Measurements from ENCODE around the gene DNAAF1.

Gene DNAAF1

DNA sequence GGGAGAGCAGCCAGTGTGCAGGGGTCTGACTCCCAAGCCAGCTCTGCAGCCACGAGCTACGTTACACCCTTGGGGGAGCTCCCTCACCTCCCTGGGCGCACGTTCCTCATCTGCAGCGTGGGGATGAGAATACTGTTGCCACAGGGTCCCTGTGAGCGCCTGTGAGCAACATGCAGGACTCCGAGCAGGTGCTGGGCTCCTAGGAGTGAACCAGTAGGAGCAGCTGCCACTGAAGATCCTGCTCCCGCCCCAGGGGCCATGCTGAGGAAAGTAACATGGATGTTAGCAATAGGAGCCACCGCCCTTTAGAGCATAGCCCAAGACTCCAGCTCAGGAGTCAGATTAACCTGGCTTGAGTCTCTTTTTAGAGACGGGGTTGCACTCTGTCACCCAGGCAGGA, 15.9 kb downstream of the DNAAF1 start:
- DNase-seq, result no peak

DNA sequence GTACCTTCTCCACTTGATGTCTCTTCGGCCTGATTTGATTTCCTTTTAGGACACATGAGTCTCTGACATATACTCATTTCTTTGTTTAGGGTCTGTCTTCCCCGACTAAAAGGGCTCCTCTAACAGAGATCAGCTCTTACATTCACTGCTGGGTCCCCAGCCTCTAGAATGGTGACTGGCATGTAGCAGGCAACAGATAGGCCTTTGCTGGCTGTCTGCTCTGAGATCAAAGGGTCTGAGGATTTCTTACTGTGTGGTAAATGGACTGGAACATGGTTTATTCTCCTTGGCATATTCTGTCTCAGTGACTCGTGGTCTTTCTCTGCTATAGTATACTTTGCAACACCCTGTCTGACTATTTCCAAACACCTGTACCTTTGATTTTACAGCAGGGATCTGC, 16.7 kb downstream of the DNAAF1 start:
- no peak for DNase-seq

GRCh38 chr16:84165746-84166145, 20.6 kb downstream of the DNAAF1 start:
- DNase-seq, result no peak

DNA sequence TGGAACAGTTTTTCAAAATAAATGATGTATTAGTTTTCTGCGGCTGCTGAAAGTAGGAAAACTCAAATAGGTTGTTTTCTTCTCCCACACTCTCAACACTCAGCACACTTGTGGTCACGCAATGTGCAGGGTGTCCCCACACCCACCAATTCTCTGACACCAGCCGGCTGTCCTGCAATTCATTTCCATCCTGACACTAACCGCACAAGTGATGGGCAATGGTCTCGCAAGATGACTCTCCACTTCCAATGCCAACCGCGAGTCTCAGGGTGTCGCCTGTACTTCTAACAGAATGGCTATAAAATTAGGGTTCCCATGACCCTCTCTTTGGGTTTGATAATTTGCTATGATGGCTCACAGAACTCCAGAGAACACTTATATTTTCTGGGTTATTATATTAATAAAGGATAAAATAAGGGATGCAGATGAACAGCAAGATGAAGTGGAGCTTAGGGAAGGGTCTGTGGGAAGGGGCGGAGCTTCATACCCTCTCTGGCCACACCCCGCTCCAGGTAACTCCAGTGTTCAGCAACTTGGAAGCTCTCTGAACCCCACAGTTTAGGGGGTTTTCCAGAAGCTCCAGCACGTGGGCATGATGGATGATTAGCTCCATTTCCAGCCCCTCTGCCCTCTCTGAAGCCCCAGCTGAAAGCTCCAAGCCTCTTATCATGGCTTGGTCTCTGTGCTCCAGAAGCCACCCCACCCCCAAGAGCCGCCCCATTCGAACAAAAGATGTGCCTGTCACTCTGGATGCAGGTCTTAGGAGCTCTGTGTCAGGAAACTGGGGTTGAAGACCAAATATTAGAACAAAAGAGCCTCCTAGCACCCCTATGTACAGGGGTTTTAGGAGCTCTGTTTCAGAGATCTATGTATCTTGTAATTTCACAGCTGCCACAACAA, 21.9 kb downstream of the DNAAF1 start:
- no peak for DNase-seq

- no peak for DNase-seq
These were observed 24.7 kb downstream of the DNAAF1 start for GRCh38 chr16:84169765-84170310.

- DNase-seq, result no peak
These were observed 29.3 kb downstream of the DNAAF1 start for GRCh38 chr16:84174396-84174795.

DNA sequence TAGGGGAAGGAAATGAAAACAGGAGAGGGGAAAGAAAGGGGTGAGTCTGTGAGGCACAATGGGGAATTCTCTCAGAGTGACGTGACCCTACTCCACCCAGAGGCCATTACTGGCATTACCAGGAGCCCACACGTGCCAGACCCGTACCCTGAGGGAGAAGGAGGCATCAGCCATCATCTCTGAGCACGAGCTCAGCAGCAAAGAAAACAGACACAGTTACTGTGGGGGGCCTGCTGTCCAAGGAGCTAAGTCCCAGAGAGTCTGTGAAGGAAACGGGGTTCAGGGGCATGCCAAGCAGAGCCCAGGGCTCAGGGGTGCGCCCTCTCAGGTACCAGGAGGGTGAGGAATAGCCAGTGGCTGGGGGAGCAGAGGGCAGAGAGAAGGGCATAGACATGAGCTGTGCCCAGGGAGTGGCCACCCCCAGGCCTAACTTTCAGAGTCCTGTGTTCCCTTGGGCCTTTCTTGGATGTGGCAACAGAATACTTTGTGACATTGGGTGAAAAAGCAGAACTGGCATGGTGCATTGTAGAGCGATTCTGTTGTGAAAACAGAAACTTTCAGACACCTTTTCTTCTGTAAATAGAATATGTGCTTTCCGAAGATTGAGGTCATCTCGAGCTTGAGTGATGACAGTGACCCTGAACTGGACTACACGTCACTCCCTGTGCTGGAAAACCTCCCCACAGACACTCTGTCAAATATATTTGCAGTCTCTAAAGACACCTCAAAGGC, 30.4 kb downstream of the DNAAF1 start:
- peak; percentile 93 to 99 (median 98) for DNase-seq

DNA sequence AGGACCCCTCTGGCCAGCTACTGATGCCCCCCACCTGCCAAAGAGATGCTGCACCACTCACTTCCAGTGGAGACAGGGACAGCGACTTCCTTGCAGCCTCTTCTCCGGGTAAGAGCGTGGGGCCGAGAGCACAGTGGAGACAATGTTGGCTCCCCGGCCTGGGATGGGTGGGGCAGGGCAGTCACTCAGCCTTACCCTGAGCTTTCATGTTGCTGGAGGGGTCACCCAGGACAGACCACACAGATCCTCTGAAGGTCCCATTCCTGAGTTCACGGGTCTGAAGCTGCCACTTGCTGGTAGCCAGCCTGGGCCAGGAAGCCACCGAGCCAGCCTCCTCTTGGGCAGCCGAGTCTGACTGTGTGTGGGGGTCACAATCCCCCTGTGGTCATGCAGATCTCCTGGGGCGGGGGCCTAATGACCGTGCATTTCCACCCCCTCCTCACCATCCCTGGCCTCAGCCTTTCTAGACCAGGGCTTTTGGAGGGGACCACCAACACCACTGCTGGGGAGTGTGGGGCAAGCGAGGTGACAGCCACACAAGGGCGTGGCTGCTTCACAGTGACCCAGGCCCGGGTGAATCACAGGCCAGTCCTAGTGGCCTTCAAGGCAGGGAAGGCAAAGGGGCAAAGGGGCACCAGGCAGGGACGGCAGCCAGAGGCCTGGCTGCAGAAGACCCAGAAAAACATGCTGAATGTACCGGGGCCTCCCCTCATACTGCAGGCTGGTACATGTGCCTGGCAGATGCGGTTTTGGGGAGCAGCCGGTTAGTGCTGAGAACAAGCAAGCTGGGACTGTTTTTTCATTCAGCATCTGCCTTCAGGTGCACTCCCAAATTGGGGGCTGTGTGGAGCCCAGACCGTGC, 31.3 kb downstream of the DNAAF1 start:
- DNase-seq, result peak in 2 of 3 donors; percentile 31 to 47

DNA sequence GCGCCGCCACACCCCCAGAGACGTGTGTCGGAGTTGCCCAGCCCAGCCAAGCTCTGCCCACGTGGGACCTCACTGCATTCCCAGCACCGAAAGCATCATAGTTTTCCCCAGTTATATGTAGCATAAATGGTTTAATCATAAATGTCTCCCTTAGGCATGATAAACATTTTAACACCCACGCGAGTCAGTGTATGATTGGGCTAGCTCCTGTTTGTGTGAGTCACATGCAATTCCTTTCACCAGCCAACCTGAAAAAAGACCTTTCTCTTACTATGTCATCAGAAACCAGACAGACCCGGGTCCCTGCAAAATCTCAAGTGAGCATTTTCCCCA, 32.6 kb downstream of the DNAAF1 start:
- DNase-seq, result peak; percentile 56 to 74 (median 73)

DNA sequence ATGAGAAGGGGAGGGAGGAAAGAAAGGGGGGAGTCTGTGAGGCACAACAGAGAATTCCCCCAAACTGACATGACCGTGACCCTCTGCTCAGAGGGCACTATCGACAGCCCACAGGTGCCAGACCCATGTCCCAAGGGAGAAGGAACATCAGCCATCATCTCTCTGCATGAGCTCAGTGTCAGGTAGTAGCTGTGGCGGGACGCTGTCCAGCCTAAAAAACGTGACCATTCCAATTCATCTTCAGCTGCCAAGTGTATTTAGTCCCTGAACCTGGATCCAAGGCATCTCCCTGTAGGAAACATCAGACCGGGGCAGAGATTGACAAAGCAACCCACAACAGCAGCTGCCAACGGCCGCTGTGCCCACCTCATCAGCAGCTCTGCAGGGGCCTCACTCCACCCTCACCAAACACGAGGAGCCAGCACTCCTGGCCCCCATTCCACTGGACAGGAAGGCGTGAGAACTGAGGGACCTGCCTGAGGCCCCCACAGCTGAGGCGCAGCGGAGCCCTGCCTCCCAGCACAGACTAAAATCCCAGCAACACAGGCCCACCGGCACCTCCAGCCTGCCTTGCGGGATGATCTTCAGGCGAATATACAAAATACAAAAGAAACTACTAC, 33.1 kb downstream of the DNAAF1 start:
- no peak for DNase-seq

GRCh38 chr16:84178892-84179611, 33.9 kb downstream of the DNAAF1 start:
- DNase-seq, result peak in 1 of 3 donors; percentile 19

DNA sequence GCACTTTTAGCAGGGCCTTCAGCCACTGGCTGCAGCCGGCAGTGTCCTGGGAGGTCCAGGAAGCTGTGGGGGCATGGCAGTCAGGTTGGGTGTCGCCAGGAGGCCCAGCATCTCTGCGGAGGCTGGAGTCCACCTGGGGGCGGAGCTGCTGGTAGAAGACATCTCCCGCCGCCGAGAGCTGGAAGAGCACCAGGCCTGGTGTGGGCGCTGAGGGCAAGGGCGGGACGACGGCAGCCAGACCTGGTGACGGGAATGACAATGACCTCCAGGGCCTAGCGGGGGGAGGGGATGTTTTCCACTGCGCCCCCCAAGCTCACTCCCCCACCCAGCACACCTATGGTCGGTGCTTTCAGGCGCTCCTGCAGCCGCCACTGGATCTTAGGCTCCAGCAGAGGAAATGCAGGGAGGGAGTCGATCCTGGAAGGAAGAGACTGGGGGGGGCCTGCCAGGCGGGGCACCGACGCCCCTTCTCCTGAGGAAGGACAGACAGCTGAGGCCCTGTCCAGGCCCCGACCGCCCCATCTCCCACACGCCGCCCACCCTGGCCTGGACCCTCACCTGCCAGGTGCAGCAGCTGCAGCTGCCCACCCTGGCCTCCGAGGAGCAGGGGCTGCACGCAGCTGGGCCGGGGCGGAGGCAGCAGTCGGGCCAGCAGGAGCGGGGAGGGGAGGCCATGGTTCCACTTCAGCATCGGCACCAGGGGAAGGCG, 34.7 kb downstream of the DNAAF1 start:
- DNase-seq, result peak in 2 of 3 donors; percentile 22 to 24

- peak in 2 of 3 donors; percentile 34 to 45 for DNase-seq
These were observed 35.5 kb downstream of the DNAAF1 start for GRCh38 chr16:84180519-84181140.

GRCh38 chr16:84181144-84181915, 36.2 kb downstream of the DNAAF1 start:
- DNase-seq, result peak in 2 of 3 donors; percentile 17 to 22

- DNase-seq, result peak in 1 of 3 donors; percentile 21
These were observed 37.0 kb downstream of the DNAAF1 start for GRCh38 chr16:84182104-84182503.

DNA sequence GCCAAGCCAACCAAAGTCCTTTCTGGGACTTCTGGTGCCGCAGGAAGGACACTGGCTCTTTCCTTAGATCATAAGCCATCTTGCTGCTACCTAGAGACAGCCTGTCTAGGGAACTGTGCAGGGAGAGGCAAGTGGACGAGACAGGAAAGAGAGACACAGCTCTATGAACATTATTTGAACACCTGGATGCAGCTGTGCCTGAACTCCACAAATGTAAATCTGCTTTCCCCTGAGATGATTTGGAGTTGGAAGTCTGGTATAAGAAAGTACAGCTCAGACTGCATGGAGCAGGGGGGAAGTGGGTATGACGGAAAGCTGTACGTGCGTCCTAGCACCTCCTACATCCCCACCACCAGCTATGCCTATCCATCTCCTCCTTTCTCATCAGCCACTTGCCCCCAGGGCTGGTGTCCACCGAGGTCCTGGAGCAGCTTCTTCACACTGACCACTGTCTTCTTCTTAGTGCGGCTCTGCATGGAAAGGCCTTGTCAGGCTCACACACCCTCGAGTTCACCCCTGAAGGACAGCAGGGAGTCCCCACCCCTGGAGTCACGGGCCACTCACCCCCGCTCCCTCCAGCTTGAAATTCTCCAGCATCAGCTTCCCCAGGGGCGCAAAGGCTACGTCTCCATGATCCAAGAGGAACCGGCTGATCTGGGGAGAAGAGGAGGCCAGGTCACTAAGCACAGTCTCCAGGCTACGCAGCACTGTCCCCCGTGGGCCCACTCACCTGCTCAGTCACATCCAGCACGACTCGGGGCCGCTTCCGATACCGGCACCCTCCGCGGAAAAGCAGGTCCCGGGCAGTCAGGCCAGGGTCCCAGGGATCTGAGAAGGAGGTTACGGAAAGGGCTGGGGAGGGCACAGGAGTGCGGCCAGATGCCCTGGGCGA, 37.8 kb downstream of the DNAAF1 start:
- peak in 1 of 3 donors; percentile 16 for DNase-seq

DNA sequence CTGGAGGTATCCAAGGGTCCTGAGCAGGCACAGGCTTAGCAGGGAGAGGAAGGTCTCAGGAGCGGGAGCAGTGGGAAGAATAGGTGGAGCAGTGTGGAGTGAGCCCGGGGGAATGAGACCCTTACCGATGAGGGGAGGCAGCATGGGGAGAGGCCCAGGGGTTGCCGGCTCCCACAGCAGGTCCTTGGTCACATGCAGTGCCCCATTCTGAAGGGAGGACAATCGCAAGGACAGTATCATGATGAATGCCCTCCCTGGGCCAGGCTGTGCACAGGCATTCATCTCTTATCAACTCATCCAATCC, 38.4 kb downstream of the DNAAF1 start:
- no peak for DNase-seq

DNA sequence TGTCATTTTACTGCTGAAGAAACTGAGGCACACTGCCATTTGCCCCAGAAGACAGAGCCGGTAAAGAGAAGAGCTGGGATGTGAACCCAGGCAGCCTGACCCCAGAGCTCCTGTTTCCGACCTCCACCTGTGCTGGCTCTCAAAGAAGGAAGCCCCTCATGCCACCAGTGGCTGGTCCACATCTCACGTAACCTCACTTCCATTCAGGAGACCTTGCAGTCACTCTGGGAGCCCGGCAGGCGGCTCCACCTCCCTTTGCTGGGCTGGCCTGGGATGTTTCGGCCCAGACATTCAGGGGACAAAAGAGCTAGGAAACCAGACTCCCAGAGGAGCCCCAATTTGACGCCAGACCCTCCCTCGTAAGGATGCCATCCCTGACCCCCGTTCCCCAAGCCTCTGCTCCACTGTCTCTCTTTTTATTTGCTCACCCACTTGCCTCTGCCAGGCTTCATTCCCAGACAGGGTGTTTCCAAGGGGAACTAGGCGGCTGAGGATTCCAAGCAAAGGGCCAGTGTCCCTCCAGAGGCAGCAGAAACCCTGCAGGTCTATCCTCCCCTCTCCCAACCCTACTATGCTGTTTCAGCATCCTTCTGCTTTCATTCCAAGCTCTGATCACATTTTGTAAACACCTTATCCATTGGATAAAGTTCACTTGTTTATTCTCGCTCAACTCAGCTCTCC, 38.9 kb downstream of the DNAAF1 start:
- DNase-seq, result no peak

Measured in suppressor macrophage treated with lipopolysaccharide for 1 hour (primary cell).